ENCODE measurements around the gene TAF11.
A peak's percentile ranks its signal among the peaks of the same experiment; 100 is the strongest.
"Not testable (repeated sequence)": the region's sequence is repeated elsewhere in the genome, so short reads cannot be mapped to it uniquely, and the experiment has no call there.

TAF11 gene, protein sequence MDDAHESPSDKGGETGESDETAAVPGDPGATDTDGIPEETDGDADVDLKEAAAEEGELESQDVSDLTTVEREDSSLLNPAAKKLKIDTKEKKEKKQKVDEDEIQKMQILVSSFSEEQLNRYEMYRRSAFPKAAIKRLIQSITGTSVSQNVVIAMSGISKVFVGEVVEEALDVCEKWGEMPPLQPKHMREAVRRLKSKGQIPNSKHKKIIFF

DNA sequence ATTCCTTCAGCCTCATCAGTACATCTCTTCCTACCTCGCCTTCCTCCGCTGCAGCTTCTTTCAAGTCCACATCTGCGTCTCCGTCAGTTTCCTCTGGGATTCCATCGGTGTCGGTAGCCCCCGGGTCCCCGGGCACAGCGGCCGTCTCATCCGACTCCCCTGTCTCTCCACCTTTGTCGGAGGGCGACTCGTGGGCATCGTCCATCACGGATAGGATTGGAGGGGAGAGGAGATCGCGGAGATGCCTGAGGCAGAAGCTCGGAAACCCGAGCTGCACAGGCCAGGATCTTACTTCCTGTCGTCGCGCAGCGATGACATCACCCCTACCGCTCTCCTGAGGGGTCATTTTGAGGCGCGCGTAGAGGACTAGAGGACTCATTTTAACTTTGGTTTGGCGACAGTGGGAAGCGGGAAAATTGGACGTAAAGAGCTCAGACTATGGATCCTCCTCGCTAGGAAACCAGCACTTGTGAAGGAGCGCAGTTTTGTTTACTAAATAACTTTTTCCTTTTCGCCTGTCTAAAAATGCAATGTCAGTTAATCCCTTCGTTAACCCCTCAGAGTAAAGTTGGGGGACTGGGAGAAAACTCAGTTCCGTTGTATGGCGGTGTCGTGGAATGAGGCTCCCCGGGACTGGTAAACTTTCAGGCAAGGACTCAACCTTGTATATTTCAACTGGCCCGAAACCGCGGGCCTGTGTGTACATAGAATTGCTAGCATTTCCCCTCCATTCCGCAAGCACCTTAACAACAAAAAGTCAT lies at the start of gene TAF11:
Gene TAF11, minus strand, starts transcription at position 290 of the 761 bp plus-strand sequence. Its CDS starts 85 bp downstream, at position 205.
- peak; percentile 98 for DNase-seq

DNA sequence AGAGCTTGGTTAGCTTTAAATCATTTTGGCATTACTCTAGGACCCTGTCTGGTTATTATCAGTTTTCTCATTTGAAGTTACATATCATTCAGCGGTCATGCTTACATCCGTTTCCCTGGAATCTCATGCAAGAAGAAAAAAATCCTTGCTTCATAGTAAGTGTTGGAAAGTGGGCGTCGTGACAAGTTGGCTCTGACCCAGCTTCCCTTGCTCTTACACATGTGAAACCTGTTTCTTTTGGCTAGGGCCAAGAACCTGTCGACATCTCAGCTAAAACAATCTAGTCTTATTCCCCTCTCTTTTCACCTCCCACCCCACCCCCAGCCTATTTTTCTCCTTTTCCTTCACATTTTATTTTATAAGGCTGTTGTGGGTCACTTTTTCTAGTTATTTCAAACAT lies 46.7 kb upstream of the TAF11 start:
- DNase-seq: peak; percentile 8

DNA sequence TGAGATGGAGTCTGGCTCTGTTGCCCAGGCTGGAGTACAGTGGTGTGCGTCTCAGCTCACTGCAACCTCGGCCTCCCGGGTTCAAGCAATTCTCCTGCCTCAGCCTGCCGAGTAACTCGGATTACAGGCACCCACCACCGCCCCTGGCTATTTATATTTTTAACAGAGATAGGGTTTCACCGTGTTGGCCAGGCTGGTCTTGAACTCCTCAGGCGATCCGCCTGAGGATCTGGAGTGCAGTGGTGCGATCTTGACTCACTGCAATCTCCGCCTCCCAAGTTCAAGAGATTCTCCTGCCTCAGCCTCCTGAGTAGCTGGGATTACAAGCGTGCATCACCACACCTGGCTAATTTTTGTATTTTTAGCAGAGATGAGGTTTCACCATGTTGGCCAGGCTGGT lies 44.4 kb upstream of the TAF11 start:
- not testable (repeated sequence) for DNase-seq

DNA sequence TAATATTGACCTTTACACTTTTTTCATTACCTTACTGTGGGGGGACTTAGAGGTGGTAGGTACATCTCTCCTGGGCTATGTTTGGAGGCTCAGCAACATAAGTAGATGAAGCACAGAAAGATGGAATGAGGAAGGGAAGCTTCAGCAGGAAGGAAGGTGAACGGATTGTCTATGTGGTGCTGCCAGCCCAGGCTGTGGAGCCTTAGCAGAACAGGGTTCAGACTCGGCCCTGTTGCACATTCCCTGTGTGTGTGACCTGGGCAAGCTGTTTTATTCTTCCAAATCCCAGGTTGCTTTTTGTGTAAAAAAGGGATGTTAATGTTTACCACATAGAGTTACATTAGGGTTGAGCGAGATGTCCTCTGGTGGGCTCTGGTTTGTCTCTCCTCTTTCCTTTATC lies 42.4 kb upstream of the TAF11 start:
- DNase-seq: no peak

DNA sequence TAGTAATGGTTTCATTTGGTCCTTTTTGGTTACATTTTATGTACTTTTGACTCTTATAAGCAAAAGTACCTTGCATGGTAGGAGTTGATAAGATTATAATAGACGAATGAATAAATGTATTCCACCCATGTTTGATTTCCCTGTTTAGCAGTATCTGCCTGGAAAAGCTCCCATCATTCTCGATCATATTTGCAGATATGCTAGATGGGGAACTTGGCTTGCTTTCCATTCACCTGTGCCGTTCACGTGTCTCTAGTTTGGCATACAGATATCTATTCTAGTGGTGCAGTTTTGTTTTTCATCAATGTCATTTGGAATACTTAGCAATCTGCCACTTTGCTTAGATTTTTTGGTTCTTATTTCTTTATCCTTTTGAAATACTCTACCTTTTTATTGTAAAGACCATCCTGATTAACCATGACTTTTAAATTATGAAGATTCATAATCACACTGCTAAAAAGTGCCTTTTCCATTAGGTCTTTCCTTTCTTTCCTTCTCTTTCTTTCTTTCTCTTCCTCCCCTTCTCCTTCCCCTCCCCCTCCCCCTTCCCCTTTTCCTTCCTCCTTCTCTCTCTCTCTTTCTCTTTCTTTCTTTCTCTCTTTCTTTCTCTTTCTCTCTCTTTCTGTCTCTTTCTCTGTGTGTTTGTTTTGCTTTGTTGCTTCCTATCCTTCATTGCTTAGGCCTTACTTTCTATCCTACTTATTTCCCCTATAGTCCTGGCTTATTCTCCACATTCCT lies 41.6 kb upstream of the TAF11 start:
- no peak for DNase-seq

DNA sequence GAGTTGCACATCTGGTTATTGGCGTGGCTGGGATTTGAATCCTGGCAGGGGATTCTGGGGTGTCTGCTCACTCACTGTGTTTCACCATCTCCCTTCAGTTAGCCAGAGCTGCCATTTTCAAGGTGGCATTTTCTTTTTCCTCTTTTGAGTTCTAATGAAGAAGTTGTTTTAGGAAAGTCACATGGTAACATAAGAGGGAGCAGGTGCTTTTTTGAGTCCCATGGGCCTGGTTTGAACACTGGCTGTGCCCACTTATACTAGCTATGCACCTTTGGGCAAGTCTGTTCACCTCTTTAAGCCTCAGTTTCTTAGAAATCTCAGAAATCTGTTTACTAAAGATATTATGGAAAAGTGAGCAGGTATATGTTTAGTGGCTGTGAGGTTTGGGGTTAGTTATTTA lies 40.9 kb upstream of the TAF11 start:
- DNase-seq: no peak

DNA sequence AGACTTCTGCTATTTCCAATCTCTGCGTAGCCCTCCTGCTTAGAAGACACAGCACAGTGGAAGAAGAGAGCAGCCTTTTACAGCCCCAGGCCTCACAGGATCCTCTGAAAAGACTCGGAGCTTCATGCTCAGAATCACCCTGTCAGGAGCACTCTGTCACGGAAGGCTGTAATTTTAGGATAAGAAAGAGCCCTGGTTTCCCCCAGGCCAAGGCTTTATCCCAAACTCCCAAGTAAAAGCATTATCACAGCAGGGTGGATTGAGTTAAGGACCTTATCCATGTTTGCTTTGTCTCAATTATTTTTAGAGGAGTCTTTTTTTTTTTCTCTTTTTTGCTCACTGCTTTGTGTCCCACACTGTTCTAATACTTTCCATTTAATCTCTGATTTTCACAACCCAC lies 40.4 kb upstream of the TAF11 start:
- DNase-seq: no peak

DNA sequence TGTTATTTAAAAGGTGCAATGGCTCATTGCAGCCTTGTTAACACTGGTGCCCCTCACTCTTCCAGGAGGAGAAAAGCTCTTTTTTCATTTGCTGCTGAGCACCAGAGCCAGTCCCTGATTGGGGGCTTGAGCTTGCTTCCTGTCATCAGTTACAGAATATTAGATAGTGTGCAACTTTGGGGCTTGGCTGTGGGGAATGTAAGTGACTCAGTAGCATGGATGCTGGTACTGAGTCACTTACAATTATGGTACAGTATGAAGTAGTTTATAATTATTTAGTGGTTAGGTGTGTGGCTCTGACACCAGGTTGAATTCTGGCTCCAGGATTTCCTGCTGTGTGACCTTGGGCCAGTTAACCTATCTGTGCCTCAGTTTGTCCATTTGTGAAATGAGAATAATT lies 38.8 kb upstream of the TAF11 start:
- DNase-seq: no peak

DNA sequence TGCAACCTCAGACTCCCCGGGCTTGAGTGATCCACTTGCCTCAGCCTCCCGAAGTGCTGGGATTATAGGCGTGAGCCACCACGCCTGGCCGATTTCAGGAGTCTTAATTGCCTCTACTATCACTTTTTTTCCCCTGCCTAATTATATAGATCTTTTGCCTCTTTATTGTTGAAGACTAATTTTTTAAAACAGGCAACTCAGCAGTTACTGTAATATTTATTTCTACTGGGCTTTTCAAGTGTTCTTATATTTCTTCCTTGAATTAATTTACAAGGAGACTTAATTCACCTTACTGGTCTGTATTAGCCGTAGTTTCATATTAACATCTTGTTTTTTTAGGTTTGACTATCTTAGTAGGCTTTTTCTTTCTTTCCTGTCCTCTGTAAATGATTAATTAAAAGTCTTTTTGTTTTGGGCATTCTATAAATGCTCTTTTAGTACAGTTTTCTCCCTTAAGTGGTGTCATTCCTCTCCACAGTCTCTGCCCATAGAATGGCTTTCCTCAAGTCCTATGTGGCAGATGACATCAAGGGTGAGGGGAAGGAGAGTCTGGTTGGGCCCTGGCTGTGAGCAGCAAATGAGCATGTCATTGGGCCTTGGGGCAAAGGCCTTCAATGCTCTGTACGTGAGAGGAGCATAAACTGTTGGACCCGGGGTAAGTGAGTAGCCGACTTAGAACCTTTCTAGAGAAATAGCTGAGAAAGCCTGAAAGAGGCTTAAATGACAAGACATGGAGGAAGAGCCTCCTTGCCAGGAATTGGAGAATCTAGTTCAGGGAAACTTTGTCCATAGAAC lies 37.2 kb upstream of the TAF11 start:
- DNase-seq: no peak

DNA sequence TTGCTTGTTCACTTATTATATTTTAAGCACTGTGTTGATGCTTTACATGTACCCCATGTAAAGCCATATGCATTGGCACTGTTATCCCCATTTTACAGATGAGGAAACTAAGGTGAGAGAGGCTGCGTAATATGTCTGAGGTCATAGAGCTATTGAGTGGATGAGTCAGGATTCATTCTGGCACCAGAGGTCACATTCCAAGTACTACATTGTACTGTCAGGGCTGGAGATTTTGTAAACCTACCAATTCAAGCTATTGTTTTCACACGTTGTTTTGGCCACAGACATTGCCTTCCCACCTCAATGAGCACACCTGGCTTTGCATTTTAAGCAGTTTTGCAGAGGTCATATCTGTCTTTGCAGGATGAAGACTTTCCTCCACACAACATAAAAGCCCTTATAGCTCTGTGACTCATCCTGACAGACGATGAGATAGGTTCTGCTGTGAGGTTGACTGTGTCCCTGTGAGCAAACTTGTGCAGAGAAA lies 34.4 kb upstream of the TAF11 start:
- DNase-seq: no peak

DNA sequence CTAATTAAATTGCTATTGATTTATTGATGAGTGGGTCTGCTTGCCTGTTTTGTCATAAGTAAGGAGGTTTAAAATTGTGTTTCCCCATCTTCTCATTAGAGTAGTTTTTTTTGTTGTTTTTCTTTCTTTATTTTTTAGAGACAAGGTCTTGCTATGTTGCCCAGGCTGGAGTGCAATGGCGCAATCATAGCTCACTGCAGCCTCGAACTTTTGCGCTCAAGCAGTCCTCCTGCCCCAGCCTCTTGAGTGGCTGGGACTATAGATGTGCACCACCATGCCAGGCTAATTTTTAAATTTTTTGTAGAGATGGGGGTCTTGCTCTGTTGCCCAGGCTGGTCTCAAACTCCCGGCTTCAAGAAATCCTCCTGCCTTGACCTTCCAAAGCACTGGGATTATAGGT lies 32.3 kb upstream of the TAF11 start:
- DNase-seq: no peak

DNA sequence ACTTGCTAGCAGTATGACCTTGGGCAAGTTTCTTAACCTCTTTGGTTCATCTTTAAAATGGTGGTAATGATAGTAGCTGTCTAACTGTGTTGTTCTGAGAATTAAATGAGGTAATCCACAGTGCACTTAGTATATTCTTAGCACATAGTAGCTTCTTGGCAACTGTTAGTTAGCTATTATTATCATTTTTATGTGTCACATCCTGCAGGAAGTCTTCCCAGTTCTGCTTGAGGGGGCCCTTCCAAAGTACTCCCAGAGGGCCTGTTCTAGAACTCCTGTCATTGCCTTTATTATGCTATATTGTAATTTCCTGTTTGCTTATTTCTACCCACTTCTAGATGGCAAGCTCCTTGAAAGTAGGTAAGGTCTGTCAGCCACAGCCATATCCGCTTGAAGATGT lies 31.8 kb upstream of the TAF11 start:
- DNase-seq: no peak

DNA sequence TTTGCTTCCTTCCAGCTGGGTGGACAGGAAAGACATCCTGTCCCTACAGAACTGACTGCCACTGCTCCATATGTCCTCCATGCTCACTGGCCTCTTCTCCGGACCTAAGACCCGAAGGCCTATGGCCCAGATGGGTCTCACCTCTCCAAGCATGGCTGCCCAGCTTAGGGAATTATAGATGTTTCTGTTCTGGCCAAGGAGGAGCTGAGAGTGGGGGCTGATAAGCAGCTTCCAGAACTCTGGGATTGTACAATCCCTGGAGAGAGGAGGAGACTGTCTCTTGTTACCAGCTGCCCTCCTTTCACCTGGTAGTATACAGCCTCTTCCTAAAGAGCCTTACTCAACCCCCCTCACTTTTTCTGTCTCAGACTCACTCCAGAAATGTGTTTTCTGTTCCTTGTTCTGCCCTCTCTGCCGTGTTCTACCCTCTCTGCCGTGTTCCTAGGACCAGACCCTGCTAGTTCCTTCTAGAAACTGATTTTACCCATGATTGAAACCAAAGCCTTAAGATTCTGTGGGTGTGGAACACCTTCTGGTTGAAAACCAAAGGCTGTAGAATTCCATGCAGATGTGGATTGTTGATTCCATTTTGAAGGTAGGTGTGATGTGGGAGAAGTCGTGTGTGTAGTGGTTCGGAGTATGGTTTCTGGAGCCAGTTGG lies 29.9 kb upstream of the TAF11 start:
- no peak for DNase-seq

DNA sequence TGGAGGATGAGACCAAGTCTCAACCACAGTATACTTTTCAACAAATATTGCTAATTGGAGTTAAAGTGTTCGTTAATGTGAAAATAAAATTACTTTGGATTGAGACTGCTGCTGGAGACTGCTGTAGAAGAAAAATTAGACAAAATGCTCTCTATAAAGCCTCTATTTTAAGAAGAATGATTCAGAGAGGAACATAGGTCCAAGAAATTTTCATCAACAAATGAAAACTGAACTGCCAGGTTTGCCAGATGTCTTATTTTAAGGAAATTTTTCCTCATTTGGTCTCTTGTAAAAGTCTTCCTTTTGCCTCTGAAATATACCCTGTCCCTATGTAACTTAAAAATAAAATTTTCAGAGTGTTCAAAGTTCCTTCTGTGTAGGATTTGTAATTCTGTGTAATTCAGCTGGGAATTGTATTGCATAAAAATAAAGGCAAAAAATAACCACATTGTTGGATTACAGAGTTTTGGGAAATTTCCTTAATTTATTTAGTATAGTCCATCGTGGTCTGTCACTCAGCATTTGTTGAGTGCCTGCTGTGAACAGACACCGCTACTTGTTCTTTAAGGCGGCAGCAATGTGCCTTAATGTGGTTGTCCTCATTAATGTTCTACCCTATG lies 28.6 kb upstream of the TAF11 start:
- DNase-seq: no peak

DNA sequence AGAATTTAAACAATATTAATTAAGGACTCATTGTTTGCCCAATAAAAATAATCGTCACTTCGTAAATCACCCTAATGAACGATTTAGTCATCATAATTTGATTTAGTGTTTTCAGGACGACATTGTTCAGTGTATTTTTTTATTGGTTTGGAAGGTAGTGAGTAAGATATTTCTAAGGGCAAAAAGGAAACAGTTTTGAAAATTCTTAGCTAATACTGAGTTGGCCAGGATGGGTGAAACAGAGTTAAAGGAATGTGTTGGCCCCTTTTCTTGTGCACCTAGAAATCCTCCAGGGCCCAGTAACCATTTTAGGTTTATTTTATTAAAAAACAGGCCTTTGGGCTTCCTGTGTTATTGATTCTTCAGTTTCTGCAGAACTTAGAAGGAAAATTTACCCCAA lies 26.5 kb upstream of the TAF11 start:
- no peak for DNase-seq

DNA sequence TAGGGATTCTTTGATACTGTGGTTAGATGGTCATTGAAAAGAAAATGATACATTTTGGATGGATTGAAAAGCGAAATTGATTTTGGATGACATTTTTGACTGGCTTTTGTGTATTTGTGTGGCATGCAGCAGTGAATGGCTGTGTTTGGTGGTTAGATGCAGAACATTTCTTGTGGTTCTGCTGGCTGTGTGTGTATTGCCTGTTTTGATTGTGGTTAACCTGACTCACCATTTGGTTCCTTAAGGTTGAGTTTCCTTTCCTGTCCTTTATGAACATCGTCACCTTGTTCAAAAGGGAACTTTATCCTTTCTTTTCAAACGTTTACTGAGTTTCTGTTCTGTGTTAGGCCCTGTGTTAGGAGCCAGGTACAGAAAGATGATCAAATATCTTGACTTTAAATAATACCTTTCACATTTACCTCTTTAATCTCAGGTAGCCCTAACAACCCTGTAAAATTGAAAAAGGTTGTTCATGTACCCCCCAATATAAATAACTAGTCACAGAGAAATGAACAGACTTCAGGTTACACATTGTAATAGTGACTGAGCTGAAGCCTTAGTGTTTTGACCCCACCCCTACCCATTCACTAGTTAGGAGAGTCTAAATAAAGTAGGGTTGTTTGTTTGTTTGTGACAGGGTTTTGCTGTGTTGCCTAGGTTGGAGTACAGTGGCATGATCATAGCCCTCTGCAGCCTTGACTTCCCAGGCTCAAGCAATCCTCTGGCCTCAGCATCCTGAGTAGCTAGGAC lies 25.0 kb upstream of the TAF11 start:
- peak; percentile 54 for DNase-seq

DNA sequence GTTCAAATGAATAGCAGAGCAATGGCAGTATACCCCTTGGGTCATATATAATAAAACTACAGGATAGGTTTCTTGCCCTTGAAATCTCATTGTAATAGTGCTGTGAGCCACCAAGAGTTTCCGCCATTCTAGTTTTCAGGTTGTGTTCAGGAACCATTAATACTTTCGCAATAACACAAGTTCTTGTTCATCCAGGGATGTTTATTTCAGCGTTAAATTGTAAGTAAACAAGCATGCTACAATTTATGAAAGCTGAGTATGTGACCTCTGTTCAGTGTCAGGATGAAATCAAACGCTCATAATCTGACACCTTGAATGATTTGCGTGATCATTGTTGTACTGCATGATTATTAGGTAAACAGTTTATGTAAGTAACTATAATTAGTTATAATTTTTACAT lies 24.0 kb upstream of the TAF11 start:
- no peak for DNase-seq

DNA sequence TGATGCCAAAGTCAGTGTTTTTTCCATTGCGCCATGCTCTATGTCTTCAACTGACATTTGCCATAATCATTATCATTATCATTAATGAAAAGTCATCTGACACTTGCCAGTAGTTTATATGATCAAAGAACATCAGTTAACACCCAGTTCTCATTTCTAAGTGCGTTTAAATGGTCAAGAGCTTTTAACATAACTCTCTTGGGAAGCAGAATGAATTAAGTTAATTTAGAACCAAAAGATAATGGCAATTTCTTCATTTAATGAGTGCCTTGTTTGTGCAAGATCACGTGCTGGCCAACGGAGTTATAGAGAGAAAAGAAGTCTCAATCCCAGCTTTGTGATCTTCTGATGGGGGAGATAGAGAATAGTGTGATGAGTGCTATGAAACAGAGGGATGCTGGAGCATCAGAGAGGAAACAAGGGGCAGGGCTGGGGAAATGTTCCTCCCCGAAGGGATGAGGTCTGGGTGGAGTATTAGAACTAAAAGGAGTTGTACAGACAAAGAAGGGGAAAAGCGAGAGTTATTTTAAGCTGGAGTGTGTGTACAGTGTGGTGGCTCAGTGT lies 21.6 kb upstream of the TAF11 start:
- no peak for DNase-seq

DNA sequence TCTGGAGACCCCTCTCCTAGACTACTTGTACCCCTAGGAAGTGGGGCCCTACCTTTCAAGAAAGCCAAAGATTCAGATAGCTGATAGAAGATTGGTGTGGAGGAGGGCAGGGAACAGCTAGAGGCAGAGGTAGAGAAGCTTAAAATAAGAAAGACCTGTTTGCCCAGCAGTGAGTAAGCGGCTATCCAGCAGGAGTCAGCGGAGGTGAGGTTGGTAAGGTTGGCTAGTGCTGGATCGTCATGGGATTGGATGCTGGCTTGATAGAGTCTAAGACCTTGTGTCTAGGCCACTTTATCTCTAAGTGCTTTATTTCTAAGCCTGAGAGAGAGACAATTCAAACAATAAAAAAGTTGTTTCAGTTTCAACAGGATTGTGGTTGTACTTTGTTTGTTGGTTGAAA lies 20.4 kb upstream of the TAF11 start:
- no peak for DNase-seq

DNA sequence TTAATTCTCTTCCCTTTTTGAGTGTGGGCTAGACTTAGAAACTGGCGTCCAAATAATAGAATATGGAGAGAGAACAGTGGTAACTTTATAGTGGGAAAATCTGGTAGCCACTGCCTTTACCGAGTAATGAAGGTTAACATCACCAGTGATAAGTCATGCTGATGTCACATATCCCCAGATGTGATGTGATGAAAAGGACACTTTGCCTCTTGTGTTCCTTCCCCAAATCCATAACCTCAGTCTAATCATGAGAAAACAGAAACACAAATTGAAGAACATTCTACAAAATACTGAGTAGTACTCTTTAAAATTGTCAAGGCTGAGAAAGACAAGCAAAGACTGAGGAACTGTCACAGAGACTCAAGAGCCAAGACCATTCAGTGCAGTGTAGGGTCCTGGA lies 19.0 kb upstream of the TAF11 start:
- peak; percentile 8 for DNase-seq
